GM18951 (cell line): ENCODE data around the gene DAW1.

ENCODE experiments used
- POLR2A ChIP-seq: IDR thresholded peaks from 4 replicates; pipeline ENCODE4 v1.6.1; 2011; ENCODE audit warnings: mild to moderate bottlenecking; ENCODE audit not compliant: insufficient read length, insufficient read depth; ENCODE audit errors: extremely low read depth
- in situ Hi-C: fragments of 300-500 bp; cut with MboI; formaldehyde crosslinking; loops from one replicate; pipeline ENCODE4 v1.12.0; 2022; ENCODE audit warnings: low sequenced_read_pairs, mixed read lengths, inconsistent platforms; ENCODE audit not compliant: unreplicated experiment

DAW1 gene

DNA sequence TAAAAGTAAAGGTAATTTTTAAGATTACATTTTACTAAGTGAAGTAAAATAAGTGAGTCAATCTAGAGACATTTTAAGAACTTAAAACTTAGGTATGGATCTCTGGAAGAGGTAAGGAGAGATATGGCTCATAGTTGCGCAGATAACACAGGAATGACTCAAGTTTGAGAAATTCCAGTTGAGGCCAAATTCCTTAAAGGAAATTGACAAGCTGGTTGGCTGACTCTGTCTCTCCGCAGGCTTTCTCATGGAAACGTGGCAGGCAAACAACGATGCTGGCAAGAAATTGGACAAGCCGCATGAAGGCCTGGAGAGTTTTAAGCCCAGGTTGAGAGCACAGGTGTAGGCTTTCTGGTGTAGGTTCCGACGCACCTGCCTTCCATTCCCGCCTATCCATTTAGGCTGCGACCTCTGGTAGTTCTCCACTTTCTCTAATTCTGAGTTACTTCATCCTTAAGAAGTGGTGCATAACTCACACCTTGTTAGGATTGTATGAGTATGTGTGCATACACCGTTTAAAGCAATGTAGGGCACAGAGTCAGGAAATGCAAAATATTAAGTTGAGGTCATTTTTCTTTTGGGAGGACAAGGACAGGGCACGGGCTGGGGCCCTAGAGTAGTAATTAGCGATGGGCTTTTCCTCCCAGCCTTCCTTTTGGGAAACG, 589 bp upstream of the DAW1 start:
- in situ Hi-C loops, result no loop called here
- TF ChIP-seq POLR2A, result no peak

DNA sequence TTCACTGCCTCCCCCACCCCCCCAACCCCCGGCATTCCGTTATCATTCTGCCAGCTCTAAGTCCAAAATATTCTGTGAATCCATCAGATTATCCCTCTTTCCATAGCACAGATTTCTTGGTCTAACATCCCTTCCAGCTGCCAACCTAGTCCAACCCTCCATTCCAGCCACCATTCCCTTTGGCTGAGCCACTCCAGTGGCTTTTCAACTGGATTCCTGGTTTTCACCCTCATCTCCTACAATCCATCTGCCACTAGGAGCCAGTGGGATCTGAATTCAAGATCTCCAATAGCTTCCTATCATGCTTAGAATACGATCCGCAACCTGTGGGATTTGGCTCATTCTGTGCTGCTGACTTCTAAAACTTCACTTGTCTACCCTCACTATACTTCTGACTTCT, 1.2 kb downstream of the DAW1 start:
- in situ Hi-C loops, result no loop called here

DNA sequence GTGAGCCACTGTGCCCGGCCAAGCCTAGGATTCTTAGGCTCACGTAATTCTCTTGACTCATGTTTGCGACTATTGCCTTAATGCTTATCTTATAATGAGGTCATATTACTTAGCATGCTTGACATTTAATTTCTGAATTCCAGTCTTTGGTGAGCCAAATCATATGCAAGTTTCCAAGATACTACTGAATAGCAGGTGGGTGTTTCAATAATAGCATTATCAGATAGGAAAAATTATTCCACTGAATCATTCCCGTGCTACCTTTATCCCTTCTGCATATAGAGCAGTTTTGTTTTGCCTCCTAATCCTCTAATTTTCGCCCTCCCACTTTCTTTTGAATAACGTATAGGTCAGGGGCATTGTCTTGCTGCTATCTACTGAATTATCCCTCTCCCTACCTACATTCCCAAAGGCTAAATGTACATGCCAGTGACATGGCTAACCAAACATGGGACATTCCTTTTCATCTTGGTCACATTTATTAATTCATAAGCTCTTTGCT, 4.9 kb downstream of the DAW1 start:
- in situ Hi-C loops, result loop anchor here (25.0 kb wide), 1 partner anchor 1386 kb away; the partner anchor contains the start of gene PID1
- no peak for TF ChIP-seq POLR2A

More for the DNA sequence above, 1.2 kb downstream of the DAW1 start:
- no peak for TF ChIP-seq POLR2A

DNA sequence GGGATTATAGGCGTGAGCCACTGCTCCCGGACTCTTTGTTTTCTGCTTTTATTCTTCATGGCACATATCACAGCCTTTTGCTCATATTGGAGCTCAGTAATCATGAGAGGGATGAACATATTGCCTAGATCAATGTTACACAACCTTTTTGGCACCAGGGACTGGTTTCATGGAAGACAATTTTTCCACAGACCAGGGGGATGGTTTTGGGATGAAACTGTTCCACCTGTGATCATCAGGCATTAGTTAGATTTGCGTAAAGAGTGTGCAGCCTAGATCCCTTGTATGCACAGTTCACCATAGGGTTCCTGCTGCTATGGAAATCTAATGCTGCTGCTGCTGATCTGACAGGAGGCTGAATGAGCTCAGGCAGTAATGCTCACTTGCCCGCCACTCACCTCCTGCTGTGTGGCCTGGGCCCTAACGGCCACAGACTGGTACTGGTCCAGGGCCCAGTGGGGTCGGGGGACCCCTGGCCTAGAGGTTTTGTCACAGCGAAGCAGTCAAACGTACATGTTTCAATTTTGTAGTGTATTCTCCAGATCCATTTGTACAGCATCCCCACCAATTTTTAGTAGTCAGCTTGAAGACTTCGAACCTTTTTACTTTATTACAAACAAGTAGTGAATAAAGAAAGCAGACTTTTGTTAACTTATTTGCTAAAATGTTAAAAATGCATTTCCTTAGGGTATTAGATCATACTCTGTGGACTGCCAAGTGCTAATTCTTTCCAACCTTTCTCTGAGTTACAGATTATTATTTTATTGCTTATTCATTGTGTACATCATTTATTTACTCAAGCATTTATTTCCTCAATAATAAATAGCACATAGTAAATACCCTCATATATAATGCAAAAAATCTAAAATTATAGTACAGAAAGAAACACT, 6.2 kb downstream of the DAW1 start:
- no peak for TF ChIP-seq POLR2A
- in situ Hi-C loops, result loop anchor here (25.0 kb wide), 1 partner anchor 1385 kb away; the partner anchor contains the start of gene PID1

DNA sequence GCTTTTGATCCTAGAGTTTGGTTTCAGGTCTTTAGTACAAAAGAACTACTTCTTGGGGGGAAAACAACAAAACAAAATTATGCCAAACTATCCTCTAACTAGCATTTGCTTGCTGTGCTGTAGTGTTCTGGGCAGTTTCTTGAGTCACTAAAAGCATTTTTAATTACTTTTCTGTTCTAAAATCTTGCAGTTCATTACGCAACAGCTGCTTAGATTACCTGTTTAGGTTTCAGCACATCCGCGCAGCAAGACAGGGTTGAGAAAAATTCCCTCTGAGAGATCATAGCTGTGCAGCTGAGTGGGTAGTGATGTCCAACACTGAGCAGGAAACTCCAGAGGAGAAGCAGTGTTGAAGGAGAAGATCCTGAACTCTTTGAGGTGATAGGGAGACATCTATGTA, 9.0 kb downstream of the DAW1 start:
- in situ Hi-C loops, result loop anchor here (25.0 kb wide), 1 partner anchor 1382 kb away; the partner anchor contains the start of gene PID1
- no peak for TF ChIP-seq POLR2A

DNA sequence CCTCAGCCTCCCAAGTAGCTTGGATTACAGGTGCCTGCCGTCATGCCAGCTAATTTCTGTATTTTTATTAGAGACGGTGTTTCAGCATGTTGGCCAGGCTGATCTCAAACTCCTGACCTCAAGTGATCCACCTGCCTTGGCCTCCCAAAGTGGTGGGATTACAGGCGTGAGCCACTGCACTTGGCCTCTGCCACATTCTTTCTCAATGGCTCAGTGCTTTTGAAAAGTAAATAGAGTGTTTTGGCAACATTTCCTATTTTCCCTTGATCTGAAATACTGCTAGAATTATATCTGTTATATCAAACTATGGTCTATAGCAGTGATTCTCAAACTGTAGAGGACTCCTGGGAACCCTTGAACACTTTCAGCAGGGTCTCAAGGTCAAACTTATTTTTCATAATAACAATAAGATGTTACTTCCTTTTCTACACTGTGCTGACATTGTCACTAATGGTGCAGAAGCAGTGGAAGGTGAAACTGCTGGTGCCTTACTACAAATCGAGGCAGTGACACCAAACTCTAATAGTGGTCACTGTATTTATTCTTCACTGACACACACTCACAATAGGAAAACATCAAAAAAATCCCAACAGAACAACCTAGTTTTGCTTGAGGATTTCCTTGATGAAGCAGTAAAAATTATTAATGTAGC, 10.6 kb downstream of the DAW1 start:
- no peak for TF ChIP-seq POLR2A
- in situ Hi-C loops, result loop anchor here (25.0 kb wide), 1 partner anchor 1380 kb away; the partner anchor contains the start of gene PID1

DNA sequence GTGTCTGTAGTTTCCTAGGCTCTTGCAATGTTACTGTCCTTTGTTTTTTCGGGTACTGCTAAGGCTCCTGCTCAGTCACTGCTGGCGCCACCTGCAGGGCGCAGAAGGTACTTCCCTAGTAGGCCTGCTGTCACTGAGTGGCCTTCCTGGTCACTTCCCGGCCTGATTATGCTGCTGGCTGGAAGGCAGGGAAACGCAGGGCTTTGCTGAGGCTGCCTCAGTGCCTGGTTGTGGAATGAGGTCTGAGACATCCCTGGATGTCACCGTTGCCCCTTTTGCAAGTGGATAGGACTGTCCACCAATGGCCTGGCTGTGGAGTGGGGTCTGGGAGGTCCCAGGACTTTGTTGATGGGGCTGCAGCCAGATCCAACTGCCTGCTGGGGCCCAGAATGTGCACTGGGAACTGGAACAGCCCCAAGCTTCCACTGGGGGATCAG, 13.1 kb downstream of the DAW1 start:
- in situ Hi-C loops, result loop anchor here (25.0 kb wide), 1 partner anchor 1378 kb away; the partner anchor contains the start of gene PID1
- no peak for TF ChIP-seq POLR2A

DNA sequence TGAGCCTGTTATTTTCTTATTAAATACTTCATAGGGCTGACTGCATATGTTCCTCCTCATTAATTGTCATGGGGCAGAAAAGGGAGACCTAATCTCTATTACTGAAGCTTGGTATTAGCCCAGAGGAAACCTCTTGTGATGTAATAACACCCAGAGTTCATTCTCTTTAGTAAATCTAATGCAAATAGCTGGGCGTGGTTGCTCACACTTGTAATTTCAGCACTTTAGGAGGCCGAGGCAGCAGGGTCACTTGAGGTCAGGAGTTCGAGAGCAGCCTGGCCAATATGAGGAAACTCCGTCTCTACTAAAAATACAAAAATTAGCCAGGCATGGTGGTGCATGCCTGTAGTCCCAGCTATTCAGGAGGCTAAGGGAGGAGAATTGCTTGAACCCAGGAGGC, 14.7 kb downstream of the DAW1 start:
- in situ Hi-C loops, result loop anchor here (25.0 kb wide), 1 partner anchor 1376 kb away; the partner anchor contains the start of gene PID1
- TF ChIP-seq POLR2A, result no peak

DNA sequence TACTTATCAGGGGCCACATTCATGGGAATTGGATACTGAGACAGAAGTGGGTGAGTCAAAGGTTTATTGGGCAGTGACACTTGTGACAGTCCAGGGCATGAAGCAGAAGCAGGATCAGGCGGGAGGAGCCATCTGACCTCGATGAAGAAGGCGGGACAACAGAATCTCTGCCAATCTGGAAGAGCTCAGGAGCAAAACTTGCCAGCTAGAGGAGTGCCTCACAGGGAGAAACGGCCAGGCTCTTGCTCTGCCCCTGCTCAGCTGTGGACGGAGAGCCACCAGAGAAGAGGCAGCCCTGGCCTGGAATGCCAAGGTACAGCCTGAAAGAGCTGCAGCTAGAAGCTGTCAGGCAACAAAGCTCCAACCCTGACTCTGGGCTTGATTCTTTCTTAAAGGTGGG, 16.9 kb downstream of the DAW1 start:
- in situ Hi-C loops, result loop anchor here (25.0 kb wide), 1 partner anchor 1374 kb away; the partner anchor contains the start of gene PID1
- TF ChIP-seq POLR2A, result no peak

DNA sequence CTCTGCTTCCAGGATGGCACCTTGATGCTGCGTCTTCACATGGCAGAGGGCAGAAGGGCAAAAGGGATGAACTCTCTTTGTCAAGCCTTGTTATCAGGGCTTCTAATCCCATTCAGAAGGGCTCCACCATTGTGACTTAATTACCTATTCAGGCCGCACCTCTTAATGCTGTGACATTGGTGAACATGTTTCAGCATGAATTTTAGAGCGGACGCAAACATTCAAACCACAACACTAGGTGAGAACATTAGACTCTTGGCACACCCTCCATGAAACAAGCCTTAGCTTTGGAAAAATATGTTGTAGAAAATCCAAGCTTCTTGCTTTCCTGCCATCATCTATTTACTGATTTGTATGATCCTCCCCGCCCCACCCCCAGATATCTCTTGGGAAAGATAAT, 17.9 kb downstream of the DAW1 start:
- in situ Hi-C loops, result loop anchor here (25.0 kb wide), 1 partner anchor 1373 kb away; the partner anchor contains the start of gene PID1
- TF ChIP-seq POLR2A, result no peak

DNA sequence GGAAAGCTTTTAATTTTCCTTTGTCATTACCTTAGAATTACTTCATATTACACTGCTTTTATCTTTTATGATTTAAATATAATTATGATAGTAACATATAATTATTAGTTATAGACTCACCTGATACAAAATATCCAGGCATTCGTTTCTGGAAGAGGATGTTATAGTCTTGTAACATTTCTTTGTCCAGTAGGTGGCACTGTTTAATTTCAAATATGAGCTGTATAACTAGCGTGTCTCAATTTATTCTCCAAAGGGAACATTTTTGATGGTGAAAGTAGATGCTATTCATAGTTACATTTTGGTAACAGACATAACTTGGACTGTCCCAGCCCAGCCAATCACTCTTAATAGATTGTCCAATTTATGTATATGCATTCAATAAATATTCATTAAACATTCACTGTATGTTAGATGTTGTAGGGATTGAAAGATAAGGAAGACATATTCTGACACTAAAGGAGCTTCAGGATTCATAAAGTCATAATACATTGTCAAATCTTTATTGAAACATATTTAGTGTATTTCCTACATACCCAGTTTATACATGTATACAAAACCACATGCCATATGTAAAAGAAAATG, 19.2 kb downstream of the DAW1 start:
- no peak for TF ChIP-seq POLR2A
- in situ Hi-C loops, result loop anchor here (25.0 kb wide), 1 partner anchor 1372 kb away; the partner anchor contains the start of gene PID1

DNA sequence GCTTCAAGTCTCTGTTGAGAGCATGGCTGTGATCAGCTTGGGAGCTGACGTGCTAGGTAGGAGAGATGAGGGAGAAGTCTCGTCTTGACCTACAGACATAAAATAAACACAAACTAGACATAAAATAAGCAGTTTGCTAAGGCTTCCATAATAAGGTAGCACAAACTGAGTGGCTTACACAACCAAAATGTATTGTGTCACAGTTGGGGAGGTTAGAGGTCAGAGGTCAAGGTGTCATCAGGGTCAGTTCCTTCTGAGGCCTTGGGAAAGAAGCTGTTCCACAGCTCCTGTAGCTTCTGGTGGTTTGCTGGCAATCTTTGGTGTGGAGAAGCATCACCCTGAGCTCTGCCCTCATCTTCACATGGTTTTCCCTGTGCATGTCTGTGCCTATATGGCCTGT, 20.2 kb downstream of the DAW1 start:
- no peak for TF ChIP-seq POLR2A
- in situ Hi-C loops, result loop anchor here (25.0 kb wide), 1 partner anchor 1371 kb away; the partner anchor contains the start of gene PID1

DNA sequence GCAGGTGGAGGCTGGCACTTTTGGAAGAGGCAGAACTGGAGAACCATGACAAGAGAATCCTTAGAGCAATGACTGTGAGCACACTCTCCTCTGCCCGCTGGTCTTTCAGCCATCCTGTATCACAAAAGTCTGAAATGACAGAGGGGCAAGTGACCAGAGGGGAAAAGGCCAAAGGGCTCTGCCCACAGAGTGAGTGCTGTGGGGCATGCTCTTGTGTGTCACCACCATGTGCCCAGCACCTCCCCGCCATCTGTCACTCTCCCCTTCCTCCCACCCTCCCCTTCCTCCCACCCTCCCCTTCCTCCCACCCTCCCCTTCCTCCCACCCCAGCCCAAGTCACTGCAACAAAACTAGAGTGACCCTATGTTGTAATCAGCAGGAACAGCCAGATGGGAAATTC, 31.9 kb downstream of the DAW1 start:
- in situ Hi-C loops, result no loop called here
- no peak for TF ChIP-seq POLR2A

DNA sequence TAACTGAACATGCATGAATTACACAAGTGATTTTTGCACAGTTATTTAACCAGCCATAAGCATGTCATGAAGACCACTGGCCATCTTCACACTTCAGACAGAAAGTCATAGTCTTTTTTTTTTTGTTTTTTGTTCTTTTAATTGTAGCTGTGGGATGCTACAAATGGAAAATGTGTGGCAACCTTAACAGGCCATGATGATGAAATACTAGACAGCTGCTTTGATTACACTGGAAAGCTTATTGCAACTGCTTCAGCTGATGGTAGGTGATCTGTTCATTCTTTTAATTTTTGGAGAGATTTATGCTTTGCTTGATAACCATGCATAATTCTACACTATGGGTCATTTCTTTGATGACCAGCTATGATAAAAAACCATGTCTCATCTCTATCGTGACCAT, 35.6 kb downstream of the DAW1 start:
- in situ Hi-C loops, result no loop called here

More for the DNA sequence above, 35.6 kb downstream of the DAW1 start:
- no peak for TF ChIP-seq POLR2A
